Head of caudate nucleus (tissue), 42 donors: ENCODE measurements around the gene B3GNT4.
"Not testable (repeated sequence)": the region's sequence is repeated elsewhere in the genome, so short reads cannot be mapped to it uniquely, and the experiment has no call there.

ENCODE experiments used
- DNase-seq, 42 donors: peaks; one replicate each; pipeline versions ENCODE4 v3.0.0 to v3.0.0-alpha.2; 2020 to 2021; ENCODE audit warnings: mixed read lengths in 7 of 42
- intact Hi-C: fragments of 100-400 bp; cut with DNase I; formaldehyde crosslinking; loops from one replicate; pipeline ENCODE4 v1.15.0; 2022

The B3GNT4 gene

DNA sequence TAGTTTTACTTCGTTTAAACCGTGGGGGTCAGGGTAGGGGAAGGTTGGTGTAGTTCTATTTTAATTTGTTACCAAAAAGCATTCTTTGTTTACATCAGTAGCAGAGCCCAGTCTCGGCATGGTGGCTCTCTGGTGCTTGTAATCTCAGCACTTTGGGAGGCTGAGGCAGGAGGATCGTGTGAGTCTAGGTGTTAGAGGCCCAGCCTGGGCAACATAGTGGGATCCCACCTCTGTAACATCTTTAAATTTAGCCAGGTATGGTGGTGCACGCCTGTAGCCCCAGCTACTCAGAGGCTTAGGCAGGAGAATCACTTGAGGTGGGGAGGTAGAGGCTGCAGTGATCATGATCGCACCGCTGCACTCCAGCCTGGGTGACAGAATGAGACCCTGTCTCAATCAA is 18.4 kb upstream of the B3GNT4 start:
- intact Hi-C loops: no loop called here

DNA sequence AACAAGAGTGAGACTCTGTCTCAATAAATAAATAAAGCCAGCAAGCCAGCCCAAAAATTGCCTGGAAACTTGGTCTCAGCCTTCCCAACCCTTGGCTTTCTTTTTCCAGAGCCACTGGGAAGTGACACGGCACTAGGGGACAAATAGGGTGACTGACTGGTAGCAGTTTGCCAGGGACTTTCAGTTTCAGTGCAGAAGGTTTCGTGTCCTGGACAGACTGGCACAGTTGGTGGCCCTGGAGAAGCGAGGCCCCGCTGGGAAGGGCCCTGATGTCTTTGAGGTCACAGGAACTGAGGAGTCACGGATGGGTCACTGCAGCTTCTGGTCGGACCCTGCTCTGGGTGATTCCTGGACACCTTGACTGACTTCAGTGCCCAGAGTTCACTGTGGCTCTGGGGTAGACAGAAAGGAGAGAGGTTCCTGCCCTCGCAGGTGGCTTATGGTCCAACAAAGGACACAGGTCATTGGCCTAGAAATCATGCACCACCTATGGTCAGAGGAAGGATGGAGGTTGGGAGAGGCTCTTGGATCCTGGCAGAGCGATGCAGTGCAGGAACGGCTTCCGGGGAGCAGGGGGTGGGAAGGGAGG is 17.9 kb upstream of the B3GNT4 start:
- intact Hi-C loops: no loop called here
- no peak for DNase-seq

More for the DNA sequence above, 18.4 kb upstream of the B3GNT4 start:
- DNase-seq: no peak

DNA sequence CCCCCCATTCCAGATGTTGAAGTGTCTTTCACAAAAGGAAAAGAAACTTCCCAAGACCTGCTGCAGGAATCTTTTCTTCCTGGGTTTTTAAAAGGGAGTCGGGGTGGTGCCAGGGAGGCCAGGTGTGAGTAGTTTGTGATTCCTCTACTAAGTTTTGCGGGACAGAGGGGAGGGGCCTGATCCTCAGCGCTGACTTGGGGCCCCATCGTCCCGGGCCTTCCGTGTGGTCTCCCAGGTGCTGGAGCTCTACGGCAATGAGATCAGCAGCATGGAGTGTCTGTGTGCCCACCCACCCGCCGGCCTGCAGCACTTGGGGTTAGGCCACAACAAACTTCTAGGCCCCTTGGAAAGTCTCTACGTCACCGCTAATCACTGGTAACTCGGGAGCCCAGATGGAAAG is 16.0 kb upstream of the B3GNT4 start:
- intact Hi-C loops: no loop called here
- DNase-seq: no peak

DNA sequence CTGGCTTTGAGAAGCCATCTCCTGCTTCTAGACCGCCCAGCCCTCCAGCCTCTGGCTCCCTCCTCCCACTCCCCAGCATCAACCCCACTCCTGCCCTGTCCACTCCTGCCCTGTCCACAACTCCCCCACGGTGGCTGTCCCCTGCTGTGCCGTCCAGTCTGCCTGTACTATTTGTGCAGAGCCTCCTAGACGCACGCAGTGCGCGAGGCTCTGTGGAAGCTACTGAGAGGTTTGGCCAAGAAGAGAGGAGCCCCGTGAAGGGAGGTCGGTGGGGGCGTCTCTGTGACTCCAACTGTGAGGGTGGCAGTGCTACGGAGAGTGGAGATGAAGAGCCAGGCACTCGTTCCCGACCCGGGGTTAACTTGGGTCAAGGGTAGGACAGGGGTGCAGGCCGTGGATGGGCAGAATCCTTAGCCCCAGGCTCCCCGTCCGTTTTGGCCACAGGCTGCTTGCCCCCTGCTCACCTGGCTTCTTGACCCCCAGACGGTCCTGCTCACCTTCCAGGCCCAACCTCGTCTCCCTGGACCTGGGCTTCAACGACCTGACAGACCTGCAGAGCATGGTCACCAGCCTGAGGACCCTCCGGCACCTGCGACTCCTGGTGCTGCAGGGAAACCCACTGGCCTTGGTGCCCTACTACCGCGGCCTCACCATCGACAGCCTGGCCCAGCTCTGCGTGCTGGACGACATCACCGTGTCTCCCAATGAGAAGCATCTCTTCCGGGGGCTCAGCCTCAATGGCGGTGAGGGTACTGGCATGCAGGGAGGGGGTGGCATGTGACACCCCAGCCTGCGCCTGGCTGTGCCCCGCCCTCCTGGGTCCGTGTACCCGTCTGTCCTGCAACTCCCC is 13.7 kb upstream of the B3GNT4 start:
- DNase-seq: no peak
- intact Hi-C loops: no loop called here

DNA sequence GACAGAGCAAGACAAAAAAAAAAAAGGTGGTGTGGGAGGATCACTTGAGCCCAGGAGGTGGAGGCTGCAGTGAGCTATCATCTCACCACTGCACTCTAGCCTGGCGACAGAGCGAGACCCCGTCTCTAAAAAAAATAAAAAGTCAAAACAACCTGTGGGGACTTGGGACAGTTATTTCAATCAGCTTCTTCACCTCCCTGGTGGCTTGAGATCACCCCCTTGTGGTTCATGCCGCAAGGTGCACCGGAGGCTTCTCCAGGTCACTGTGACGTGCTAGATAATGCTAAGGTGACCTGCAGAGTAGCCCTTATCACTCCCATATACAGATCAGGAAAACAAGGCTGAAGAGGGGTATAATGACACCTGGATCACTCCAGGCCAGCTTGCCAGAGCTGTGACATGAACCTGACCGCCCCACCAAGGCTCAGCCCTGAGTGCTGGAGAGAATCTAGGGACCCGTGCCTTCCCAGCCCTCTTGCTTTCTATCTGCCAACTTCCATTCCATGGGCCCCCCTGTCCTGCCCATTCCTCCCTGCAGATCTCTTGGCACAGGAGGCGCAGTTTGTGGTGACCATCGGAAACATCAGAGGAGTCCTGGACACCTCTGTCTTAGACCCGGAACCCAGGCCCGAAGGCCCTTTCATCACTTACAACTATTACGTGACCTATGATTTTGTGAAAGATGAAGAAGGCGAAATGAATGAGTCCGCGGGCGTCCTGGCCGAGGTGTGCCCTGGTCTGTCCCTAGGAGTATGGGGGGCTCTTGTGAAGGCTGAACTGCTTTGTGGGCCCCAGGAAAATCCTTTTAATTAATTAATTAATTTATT is 12.5 kb upstream of the B3GNT4 start:
- intact Hi-C loops: no loop called here
- peak in 30 of 42 donors; percentile 17 to 65 (median 50) for DNase-seq

DNA sequence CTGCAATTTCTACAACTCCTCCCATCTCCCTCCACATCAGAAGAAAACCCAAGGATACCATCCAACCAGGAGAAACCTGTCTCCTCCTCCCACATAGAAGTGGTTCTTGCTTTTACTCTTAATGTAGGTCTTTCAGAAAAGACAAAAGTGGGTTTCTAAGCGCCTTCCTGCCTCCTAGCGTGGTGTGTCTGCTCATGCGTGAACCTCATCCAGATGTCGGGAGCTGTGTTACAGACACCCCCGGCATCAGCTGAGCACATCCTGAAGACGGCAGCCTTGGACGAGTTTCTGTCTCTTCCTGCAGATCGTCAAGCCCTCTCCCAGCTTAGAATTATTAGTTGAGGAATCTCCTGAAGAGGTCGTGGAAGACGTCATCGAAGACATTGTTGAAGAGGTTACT is 11.1 kb upstream of the B3GNT4 start:
- intact Hi-C loops: no loop called here

DNA sequence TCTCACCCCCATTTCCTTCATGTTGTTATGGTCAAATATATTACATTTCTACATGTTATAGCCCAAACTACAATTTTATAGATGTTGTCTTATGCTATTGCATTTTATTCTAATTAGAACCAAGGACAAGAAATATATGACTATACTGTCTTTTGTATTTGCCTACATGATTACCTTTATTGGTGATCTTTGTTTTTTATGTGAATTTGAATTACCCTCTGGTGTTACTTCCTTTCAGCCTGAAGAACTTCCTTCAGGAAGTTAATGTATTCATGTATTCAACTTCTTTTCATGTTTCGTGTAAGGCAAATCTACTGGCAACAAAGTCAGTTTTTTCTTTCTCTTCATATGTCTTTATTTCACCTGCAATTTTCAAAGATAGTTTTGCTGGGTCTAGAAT is 8.7 kb upstream of the B3GNT4 start:
- DNase-seq: no peak
- intact Hi-C loops: no loop called here

More for the DNA sequence above, 11.1 kb upstream of the B3GNT4 start:
- peak in 25 of 42 donors; percentile 33 to 73 (median 49) for DNase-seq

DNA sequence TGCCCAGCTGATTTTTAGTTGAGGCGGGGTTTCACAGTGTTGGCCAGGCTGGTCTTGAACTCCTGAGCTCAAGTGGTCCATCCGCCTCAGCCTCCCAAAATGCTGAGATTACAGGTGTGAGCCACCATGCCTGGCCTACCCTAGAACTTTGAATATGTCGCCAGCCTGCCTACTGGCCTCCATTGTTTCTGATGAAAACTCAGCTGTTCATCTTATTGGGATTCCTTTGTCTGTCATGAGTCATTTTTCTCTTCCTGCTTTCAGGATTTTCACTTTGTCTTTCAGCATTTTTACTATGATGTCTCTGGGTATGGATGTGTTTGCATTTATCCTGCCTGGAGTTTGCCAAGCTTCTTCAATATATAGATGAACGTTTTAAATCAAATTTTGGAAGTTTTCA is 8.1 kb upstream of the B3GNT4 start:
- no peak for DNase-seq
- intact Hi-C loops: no loop called here

DNA sequence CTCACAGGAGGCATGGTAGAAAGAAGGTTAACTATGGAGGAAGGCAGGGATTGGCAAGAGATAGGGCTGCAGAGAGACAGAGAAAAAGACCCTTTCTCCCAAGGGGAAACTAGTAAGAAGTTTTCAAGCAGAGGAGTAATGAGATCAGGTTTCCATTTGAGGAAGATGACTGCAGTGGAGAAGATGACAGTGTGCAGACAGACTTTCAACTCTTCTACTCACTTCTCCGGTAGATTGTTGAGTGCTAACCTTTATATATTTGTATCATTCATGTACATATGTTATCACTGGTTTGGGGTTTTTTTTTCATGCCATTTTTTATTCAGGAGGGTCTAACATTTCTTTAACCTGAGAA is 5.9 kb upstream of the B3GNT4 start:
- intact Hi-C loops: no loop called here

DNA sequence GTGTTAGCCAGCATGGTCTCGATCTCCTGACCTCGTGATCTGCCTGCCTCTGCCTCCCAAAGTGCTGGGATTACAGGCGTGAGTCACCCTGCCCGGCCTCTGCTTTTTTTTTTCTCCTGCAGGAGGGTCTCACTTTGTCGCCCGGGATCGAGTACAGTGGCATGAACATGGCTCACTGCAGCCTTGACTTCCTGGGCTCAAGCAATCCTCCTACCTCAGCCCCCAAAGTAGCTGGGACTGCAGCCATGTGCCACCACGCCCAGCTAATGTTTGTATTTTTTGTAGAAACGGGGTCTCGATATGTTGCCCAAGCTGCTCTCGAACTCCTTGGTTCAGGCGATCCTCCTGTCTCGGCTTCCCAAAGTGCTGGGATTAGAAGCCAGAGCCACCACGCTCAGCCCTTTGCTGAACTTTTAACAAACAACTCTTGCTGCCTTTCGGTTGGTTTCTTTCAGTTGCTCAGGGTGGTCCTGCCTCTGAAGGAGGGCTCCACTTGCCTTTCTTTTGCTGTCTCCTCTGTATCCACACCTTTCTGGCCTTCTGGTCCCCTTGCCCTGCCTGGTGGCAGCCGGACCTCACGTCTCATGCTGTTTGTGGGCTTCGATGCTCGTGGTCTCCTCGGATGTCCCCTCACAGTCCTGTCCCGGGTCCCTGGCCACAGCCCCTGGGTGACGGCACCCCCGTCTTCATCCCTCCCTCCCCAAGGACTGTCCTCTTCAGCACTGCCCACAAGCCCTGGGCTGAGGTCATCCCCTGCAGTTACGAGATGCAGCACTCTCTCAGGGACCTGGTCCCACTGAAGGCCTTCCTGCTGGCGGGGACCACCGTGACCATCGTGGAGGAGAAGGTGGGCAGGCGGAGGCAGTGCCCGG is 3.8 kb upstream of the B3GNT4 start:
- intact Hi-C loops: no loop called here
- DNase-seq: peak in 1 of 42 donors; percentile 17

More for the DNA sequence above, 5.9 kb upstream of the B3GNT4 start:
- no peak for DNase-seq

DNA sequence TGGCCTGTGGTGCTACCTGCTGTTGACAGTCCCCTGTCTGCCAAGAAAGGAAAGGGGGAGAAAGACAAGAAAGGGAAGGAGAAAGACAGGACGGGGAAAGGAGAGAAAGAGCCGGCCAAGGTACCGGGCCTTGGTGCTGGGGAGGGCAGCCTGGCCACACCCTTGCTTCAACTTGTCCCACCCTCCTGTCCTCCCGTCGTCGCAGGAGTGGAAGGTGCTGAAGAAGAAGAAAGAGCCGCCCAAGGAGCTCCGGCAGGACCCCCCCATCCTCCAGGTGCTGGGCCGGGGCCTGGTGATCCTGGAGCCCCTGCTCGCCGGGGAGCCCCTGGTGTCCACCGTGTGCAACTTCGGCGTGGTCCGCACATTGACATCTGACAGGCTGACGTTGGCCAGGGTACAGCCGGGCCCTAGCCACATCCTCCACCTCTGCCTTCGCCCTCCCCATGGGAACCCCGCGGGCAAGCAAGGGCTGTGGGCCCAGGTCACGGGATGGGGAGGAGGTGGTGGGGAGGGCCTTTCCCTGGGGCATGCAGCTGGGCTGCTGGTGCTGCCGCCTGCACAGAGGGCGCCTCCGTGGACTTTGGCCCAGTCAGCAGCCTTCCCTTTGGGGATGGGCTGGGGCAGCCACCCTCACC is 2.9 kb upstream of the B3GNT4 start:
- intact Hi-C loops: no loop called here
- no peak for DNase-seq

DNA sequence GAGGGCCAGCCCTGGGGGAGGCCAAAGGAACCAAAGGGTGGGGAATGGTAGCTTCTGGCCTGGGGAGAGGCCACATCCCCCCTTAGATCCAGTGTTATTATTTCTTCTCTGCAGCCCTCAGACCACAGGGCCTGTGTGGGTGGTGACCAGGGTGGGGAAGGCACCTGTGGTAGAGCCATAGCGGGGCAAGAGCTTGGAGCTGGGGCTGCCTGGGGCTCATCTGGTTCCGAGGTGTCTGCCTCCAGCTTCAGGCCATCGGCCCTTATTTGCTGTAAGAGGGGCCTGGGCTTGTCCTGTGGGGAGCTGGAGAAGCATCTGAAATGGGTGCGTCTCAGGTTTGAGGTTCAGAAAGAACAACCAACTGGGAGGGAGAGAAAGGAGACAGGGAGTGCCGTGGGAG is 2.1 kb upstream of the B3GNT4 start:
- DNase-seq: no peak

DNA sequence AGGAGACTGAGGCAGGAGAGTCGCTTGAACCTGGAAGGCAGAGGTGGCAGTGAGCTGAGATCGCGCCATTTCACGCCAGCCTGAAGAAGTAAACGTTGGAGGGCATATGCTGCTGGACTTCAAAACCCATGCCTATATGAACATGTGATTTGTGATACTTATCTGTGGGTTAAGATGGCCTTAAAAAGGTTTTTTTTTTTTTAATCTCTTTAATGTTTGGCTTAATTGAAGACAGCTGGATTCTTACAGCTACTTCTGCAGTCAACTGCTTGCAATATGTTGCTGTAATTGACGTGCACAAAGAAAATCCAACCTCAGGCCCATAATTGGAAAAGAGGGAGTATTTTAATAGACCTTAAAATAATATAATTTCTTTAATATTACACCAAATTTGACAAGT is 1.5 kb upstream of the B3GNT4 start:
- no peak for DNase-seq
- intact Hi-C loops: no loop called here

More for the DNA sequence above, 2.1 kb upstream of the B3GNT4 start:
- intact Hi-C loops: no loop called here

DNA sequence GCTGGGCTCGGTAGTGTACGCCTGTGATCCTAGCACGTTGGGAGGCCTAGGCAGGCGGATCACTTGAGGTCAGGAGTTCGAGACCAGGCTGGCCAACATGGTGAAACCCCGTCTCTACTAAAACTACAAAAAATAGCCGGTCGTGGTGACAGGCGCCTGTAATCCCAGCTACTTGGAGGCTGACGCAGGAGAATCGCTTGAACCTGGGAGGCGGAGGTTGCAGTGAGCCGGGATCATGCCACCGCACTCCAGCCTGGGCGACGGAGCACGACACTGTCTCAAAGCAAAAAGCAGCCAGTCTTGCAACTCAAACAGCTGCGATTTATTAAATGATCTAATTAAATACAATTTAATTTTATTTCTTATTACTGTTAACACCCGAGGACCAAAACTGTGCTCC is 698 bp upstream of the B3GNT4 start:
- DNase-seq, intact Hi-C loops: not testable (repeated sequence)

DNA sequence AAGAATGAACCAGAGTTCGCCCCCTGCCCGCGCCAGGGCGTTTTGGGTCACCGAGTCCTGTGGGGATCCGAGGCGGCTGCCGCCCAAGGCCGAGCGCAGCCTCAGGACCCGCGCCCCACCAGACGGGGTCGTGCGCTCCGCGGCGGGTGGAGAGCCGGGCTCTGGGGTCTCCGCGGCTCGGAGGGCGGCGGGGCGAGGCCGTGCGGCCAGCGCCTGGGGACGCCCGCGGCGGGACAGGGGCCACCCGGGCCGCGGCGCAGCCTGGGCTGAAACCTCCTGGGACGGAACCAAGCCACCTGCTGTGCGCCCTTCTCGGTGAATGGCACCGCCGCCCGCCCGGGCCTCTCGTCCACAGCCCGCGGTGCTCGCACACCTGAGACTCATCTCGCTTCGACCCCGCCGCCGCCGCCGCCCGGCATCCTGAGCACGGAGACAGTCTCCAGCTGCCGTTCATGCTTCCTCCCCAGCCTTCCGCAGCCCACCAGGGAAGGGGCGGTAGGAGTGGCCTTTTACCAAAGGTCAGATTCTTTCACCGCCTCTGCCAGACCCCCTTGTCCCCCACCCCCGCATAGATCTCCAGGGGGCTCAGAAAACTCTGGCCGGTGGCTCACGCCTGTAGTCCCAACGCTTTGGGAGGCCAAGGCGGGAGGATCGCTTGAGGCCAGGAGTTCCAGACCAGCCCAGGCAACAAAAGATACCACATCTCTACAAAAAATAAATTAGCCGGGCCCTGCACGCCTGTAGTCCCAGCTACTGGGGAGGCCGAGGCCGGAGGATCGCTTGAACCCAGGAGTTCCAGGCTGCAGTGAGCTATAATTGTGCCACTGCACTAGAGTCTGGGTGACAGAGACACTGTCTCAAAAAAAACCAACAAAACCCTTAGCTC is 901 bp downstream of the B3GNT4 start:
- DNase-seq: peak in 4 of 42 donors; percentile 25 to 32 (median 26)
- intact Hi-C loops: no loop called here

DNA sequence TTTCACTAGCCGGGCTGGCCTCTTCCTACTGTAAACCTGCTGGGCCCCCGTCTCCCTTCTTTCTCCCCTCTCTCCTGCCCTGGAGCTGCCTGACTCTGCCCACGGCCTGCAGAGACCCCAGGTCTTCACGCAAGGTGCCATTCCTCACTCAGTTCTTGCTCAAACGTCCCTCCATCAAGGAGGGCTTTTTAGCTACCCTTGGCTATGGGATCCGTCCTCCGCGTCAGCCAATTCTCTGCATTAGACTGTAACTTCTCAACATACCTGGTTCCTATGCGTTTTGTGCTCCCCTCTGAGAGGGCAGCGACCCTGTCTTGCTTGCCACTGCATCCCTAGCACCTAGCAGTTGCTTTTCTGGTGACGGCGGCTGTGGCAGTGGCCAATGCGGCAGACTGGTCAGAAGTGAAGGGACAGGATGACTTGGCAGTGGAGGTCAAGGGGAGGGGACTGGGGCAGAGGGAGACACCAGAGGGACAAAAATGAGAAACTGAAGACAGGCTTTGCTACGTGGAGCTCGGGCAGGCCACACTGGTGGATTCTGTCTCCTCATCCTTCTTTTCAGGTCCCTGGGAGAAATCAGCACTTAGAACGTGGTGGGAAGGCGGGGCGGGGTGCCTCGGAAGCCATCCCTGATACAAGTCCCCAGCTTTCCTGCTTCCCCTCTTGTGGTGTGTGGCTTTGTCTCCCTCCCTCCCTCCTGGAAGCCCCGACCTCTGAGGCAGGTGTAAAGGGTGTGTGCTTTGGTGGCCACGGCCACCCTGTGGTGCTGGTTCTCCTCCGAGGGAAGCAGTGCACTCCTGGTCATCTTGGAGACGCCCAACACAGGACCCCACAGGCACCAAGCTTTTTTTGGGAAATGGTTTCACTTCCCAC is 1.8 kb downstream of the B3GNT4 start:
- DNase-seq: peak in 1 of 42 donors; percentile 14
- intact Hi-C loops: no loop called here
